DLD1 (cell line): ENCODE data around the gene S100PBP.

Experiments
- in situ Hi-C: cut with HindIII; loops from 2 replicates; pipeline ENCODE4 v1.10.0; 2017; ENCODE audit warnings: low sequenced_read_pairs

Gene S100PBP

GRCh38 chr1:32818804-32819541, 1.5 kb downstream of the S100PBP start:
- in situ Hi-C loops, result no loop called here

- in situ Hi-C loops, result no loop called here
Observed at GRCh38 chr1:32825181-32825580, 7.7 kb downstream of the S100PBP start.

- in situ Hi-C loops, result no loop called here
Observed at GRCh38 chr1:32828341-32828740, 10.9 kb downstream of the S100PBP start.

GRCh38 chr1:32830092-32830852, 12.8 kb downstream of the S100PBP start:
- in situ Hi-C loops, result no loop called here

GRCh38 chr1:32831878-32832277, 14.4 kb downstream of the S100PBP start:
- in situ Hi-C loops, result no loop called here

- in situ Hi-C loops, result no loop called here
Observed at GRCh38 chr1:32848354-32849063, 31.1 kb downstream of the S100PBP start.

GRCh38 chr1:32855861-32856617, 38.6 kb downstream of the S100PBP start:
- in situ Hi-C loops, result loop anchor here (10.0 kb wide), 1 partner anchor 361 kb away; no protein-coding TSS in a partner anchor

GRCh38 chr1:32858136-32858535, 40.7 kb downstream of the S100PBP start:
- in situ Hi-C loops, result loop anchor here (10.0 kb wide), 1 partner anchor 363 kb away; no protein-coding TSS in a partner anchor

- in situ Hi-C loops, result loop anchor here (10.0 kb wide), 1 partner anchor 364 kb away; no protein-coding TSS in a partner anchor
Observed at GRCh38 chr1:32858791-32859190, 41.3 kb downstream of the S100PBP start.

GRCh38 chr1:32859915-32860314, 42.5 kb downstream of the S100PBP start:
- in situ Hi-C loops, result loop anchor here (10.0 kb wide), 1 partner anchor 365 kb away; no protein-coding TSS in a partner anchor

- in situ Hi-C loops, result no loop called here
Observed at GRCh38 chr1:32860566-32860965, 43.1 kb downstream of the S100PBP start.

- in situ Hi-C loops, result no loop called here
Observed at GRCh38 chr1:32861904-32862695, 44.6 kb downstream of the S100PBP start.

- in situ Hi-C loops, result no loop called here
Observed at GRCh38 chr1:32863218-32863880, 45.9 kb downstream of the S100PBP start.

- in situ Hi-C loops, result no loop called here
Observed at GRCh38 chr1:32863881-32864245, 46.4 kb downstream of the S100PBP start.

GRCh38 chr1:32864375-32865019, 47.0 kb downstream of the S100PBP start:
- in situ Hi-C loops, result no loop called here

GRCh38 chr1:32865639-32866405, 48.4 kb downstream of the S100PBP start:
- in situ Hi-C loops, result no loop called here

GRCh38 chr1:32867151-32867550, 49.7 kb downstream of the S100PBP start:
- in situ Hi-C loops, result no loop called here

GRCh38 chr1:32867671-32868070, 50.2 kb downstream of the S100PBP start:
- in situ Hi-C loops, result no loop called here
